GM13977 (cell line): ENCODE measurements around the gene ACAD11.
"Not testable (repeated sequence)": the region's sequence is repeated elsewhere in the genome, so short reads cannot be mapped to it uniquely, and the experiment has no call there.

Experiments
- DNase-seq: peaks from one replicate; pipeline ENCODE4 v3.0.0; 2012; ENCODE audit warnings: low spot score
- in situ Hi-C: fragments of 300-500 bp; cut with MboI; formaldehyde crosslinking; loops from one replicate; pipeline ENCODE4 v1.12.0; 2022; ENCODE audit warnings: low sequenced_read_pairs, low pct_unique_long_range_greater_than_20kb, mixed read lengths, inconsistent platforms; ENCODE audit not compliant: unreplicated experiment
- TF ChIP-seq, protein P1 (sequence below): IDR thresholded peaks from 2 replicates; pipeline ENCODE4 v1.5.1; 2012; ENCODE audit warnings: mild to moderate bottlenecking, control low read depth; ENCODE audit not compliant: insufficient read depth; ENCODE audit errors: extremely low read depth, missing control alignments

The ACAD11 gene

DNA sequence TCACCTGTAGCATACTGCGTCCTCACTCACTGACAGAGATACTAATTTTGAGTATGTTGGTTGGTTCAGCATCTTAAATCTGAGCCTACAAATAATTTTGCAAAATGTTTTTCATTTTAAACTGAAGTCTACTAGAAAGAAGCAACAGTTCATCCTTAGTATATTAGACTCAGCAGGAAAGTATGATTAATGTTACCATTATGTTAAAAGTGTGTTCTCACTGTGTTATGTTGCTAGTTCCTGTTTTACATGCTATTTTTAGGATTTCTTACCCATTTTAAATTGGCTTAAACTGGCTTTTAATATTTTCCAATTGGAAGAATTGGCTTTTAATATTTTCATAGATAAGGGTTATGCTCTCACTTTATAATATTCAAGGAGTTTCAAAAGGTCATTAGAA is 36.8 kb downstream of the ACAD11 start:
- TF ChIP-seq, protein P1, sequence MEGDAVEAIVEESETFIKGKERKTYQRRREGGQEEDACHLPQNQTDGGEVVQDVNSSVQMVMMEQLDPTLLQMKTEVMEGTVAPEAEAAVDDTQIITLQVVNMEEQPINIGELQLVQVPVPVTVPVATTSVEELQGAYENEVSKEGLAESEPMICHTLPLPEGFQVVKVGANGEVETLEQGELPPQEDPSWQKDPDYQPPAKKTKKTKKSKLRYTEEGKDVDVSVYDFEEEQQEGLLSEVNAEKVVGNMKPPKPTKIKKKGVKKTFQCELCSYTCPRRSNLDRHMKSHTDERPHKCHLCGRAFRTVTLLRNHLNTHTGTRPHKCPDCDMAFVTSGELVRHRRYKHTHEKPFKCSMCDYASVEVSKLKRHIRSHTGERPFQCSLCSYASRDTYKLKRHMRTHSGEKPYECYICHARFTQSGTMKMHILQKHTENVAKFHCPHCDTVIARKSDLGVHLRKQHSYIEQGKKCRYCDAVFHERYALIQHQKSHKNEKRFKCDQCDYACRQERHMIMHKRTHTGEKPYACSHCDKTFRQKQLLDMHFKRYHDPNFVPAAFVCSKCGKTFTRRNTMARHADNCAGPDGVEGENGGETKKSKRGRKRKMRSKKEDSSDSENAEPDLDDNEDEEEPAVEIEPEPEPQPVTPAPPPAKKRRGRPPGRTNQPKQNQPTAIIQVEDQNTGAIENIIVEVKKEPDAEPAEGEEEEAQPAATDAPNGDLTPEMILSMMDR, result no peak

DNA sequence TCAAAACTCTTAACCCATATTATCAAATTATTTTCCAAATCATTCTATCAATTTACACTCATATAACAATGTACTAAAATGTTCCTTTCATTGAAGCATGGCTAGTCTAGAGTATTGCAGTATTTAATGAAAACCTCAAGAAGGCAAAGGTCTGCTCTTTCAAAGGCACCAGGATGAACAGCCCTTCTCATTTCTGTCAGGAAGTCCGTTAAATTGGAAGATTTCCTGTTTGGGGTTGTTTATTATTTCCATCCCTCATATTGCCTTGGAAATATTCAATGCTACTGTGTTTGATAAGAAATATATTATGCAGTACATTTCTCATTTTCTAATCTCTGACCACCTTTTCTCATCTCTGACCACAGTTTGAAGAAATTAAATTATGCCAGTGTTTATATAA is 37.5 kb downstream of the ACAD11 start:
- in situ Hi-C loops, result no loop called here
- TF ChIP-seq, protein P1, result no peak
- DNase-seq, result no peak

More for the DNA sequence above, 36.8 kb downstream of the ACAD11 start:
- in situ Hi-C loops, result no loop called here
- no peak for DNase-seq

DNA sequence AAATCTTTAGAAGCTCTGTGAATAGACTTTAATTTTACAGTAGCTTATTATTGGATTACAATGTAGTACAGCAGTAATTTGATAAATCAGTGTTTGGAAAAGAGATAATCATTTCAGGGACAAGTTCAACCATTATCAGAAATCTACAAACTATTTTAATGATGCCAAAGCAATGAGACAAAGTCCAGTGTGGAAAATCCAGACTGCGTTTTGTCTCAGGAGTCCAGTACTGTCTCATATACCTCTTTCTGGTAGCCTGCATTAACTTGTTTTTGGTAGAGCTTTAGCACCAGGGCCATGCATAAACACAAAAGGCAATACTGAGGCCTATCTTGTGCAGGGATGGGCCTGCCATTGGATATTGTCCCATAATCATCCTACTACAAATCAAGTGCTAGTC is 42.8 kb downstream of the ACAD11 start:
- in situ Hi-C loops, result no loop called here
- TF ChIP-seq, protein P1, result no peak

DNA sequence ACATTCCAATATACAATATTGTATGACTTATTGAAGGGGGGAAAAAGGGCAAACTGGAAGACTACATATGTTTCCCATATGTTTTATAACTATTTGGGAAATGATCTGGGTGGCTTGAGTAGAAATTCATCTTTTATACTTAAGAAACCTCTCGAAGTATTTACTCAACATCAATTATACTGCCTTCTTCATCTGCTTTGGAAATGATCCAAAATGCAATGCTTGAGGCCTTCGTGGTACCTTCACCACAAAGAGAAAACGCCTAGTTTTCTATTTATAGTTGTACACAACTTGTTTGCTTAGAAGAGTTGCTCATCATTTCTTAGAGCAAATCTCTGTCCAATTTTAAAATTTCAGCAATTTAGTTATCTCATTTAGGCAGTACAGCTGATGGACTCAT is 43.7 kb downstream of the ACAD11 start:
- DNase-seq, result no peak
- in situ Hi-C loops, result no loop called here
- TF ChIP-seq, protein P1, result no peak

More for the DNA sequence above, 42.8 kb downstream of the ACAD11 start:
- DNase-seq, result no peak

DNA sequence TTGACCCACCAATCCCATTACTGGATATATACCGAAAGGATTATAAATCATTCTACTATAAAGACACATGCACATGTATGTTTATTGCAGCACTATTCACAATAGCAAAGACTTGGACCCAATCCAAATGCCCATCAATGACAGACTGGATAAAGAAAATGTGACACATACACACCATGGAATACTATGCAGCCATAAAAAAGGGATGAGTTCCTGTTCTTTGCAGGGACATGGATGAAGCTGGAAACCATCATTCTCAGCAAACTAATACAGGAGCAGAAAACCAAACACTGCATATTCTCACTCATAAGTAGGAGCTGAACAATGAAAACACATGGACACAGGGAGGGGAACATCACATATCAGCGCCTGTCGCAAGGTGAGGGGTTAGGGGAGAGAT is 44.3 kb downstream of the ACAD11 start:
- DNase-seq, in situ Hi-C loops: not testable (repeated sequence)

DNA sequence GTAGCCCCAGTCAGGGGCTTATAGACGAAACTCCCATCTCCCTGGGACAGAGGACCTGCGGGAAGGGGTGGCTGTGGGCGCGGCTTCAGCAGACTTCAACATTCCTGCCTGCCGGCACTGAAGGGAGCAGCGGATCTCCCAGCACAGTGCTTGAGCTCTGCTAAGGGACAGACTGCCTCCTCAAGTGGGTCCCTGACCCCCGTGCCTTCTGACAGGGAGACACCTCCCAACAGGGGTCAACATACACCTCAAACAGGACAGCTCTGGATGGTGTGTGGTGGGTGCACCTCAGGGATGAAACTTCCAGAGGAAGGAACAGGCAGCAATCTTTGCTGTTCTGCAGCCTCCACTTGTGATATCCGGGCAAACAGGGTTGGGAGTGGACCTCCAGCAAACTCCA is 53.0 kb downstream of the ACAD11 start:
- DNase-seq, in situ Hi-C loops: not testable (repeated sequence)

DNA sequence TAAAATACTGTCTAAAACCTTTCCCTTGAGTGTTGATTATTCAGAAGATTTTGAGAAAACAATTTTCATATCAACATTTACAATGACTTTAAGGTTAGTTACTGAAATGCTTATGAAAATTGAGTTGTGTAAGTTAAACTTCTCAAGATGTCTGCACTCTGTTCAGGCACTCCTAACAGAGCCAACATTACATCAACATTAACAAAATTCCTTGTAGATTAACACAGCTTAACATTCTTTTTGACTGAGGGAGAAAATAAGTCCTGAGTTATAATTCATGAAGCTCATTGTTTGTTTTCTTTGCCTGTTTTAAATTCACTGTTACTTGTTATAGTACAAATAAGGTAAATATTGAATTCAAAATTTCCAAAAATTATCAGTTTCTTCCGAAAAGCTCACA is 53.5 kb downstream of the ACAD11 start:
- TF ChIP-seq, protein P1, result no peak
- in situ Hi-C loops, result no loop called here
- no peak for DNase-seq

DNA sequence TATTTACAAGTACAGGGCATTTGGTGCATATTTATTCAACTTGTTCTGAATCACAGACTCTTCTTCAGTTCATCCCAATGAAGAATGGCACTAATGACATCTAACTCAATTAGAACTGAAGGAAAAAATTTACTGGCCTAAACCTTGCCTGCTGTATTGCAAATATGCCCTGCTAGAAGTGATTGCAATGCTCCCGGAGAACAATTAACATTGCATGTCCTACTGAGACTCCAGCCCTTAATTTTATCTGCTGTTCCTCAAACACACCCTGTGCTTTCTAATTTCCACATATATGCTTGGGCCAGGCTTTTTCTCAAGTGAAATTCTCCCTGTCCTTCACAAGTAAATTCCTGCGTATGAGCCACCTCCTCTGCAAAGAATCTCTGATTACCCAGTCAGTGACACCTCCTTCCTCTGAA is 54.2 kb downstream of the ACAD11 start:
- in situ Hi-C loops, result no loop called here
- DNase-seq, result no peak

DNA sequence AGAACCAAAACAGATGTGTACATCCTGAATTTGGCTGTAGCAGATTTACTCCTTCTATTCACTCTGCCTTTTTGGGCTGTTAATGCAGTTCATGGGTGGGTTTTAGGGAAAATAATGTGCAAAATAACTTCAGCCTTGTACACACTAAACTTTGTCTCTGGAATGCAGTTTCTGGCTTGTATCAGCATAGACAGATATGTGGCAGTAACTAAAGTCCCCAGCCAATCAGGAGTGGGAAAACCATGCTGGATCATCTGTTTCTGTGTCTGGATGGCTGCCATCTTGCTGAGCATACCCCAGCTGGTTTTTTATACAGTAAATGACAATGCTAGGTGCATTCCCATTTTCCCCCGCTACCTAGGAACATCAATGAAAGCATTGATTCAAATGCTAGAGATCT is 59.0 kb downstream of the ACAD11 start:
- in situ Hi-C loops, result not testable (repeated sequence)

More for the DNA sequence above, 54.2 kb downstream of the ACAD11 start:
- TF ChIP-seq, protein P1, result no peak

More for the DNA sequence above, 59.0 kb downstream of the ACAD11 start:
- not testable (repeated sequence) for DNase-seq
